Measurements from ENCODE around the gene PPP1R37. TPM values are rescaled to one million over a fixed set of nuclear protein-coding genes. Genes with fewer than 3 reads are reported as not detected.

PPP1R37 gene
- total and polyA plus RNA-seq, 2 experiments from 2014 or later: 14.0 to 30.8 TPM

GRCh38 chr19:45154064-45154827 lies 61.3 kb downstream of the PPP1R37 start:
- no peak for TF ChIP-seq CTCF (IDR thresholded peaks at IDR 0.05; ENCODE audit: poor library complexity)
- TF ChIP-seq EZH2phosphoT487 (IDR thresholded peaks at IDR 0.05; ENCODE audit: low read depth, severe bottlenecking, unreplicated experiment): no peak
- TF ChIP-seq EZH2 (IDR thresholded peaks at IDR 0.05; ENCODE audit: borderline replicate concordance): no peak
- peak; percentile 76 for DNase-seq (ENCODE audit: low spot score)
- Histone ChIP-seq H3K27me3 (peaks cover 21% of the 10 kb centered on the region), H3K4me2 (peak overlapping the region; percentile 81), H3K4me3 (no peak overlapping the region), H3K4me1 (ENCODE audit: insufficient read depth) (peaks cover 15% of the 10 kb centered on the region), H3K9me2 (replicated peaks; ENCODE audit: insufficient read depth) (no peaks in the 10 kb centered on the region), H3K79me2 (no peaks in the 10 kb centered on the region), H3K27ac (no peak overlapping the region), H2AFZ (no peak overlapping the region), H4K20me1 (ENCODE audit: insufficient read depth, poor library complexity, severe bottlenecking) (no peaks in the 10 kb centered on the region), H3K9me3 (ENCODE audit: low read depth) (no peaks in the 10 kb centered on the region), H3K36me3 (replicated peaks; ENCODE audit: insufficient read depth, low read depth) (no peaks in the 10 kb centered on the region)
- WGBS (ENCODE audit: low lambda C conversion rate, missing lambda C conversion rate): 34% methylated on average over 19 of the region's 19 CpGs

- TF ChIP-seq CTCF (IDR thresholded peaks at IDR 0.05; ENCODE audit: poor library complexity): no peak
- no peak for TF ChIP-seq EZH2phosphoT487 (IDR thresholded peaks at IDR 0.05; ENCODE audit: low read depth, severe bottlenecking, unreplicated experiment)
- no peak for TF ChIP-seq EZH2 (IDR thresholded peaks at IDR 0.05; ENCODE audit: borderline replicate concordance)
- no peak for DNase-seq (ENCODE audit: low spot score)
- Histone ChIP-seq H3K4me1 (ENCODE audit: insufficient read depth) (peaks cover 15% of the 10 kb centered on the region), H3K27ac (no peak overlapping the region), H3K27me3 (peaks cover 21% of the 10 kb centered on the region), H3K4me2 (no peak overlapping the region), H3K36me3 (replicated peaks; ENCODE audit: insufficient read depth, low read depth) (no peaks in the 10 kb centered on the region), H4K20me1 (ENCODE audit: insufficient read depth, poor library complexity, severe bottlenecking) (no peaks in the 10 kb centered on the region), H3K9me3 (ENCODE audit: low read depth) (no peaks in the 10 kb centered on the region), H3K79me2 (no peaks in the 10 kb centered on the region), H3K9me2 (replicated peaks; ENCODE audit: insufficient read depth) (no peaks in the 10 kb centered on the region), H2AFZ (no peak overlapping the region), H3K4me3 (no peak overlapping the region)
- 75% methylated on average over 11 of the region's 11 CpGs for WGBS (ENCODE audit: low lambda C conversion rate, missing lambda C conversion rate)
These were observed 63.1 kb downstream of the PPP1R37 start for GRCh38 chr19:45156011-45156630.

- no peaks in the 10 kb centered on the region for H3K9me3 ChIP-seq (ENCODE audit: low read depth)
- TF ChIP-seq EZH2 (IDR thresholded peaks at IDR 0.05; ENCODE audit: borderline replicate concordance): no peak
- no peak for TF ChIP-seq CTCF (IDR thresholded peaks at IDR 0.05; ENCODE audit: poor library complexity)
- TF ChIP-seq EZH2phosphoT487 (IDR thresholded peaks at IDR 0.05; ENCODE audit: low read depth, severe bottlenecking, unreplicated experiment): no peak
- no peak overlapping the region for H3K27ac ChIP-seq
- no peak for DNase-seq (ENCODE audit: low spot score)
- no peaks in the 10 kb centered on the region for H4K20me1 ChIP-seq (ENCODE audit: insufficient read depth, poor library complexity, severe bottlenecking)
- H3K79me2 ChIP-seq: no peaks in the 10 kb centered on the region
- no peaks in the 10 kb centered on the region for H3K9me2 ChIP-seq (replicated peaks; ENCODE audit: insufficient read depth)
- no peak overlapping the region for H3K4me2 ChIP-seq
- no peak overlapping the region for H2AFZ ChIP-seq
- WGBS (ENCODE audit: low lambda C conversion rate, missing lambda C conversion rate): 76% methylated on average over 11 of the region's 11 CpGs
- H3K4me1 ChIP-seq (ENCODE audit: insufficient read depth): peaks cover 15% of the 10 kb centered on the region
- H3K4me3 ChIP-seq: no peak overlapping the region
- peaks cover 17% of the 10 kb centered on the region for H3K27me3 ChIP-seq
- H3K36me3 ChIP-seq (replicated peaks; ENCODE audit: insufficient read depth, low read depth): no peaks in the 10 kb centered on the region
These were observed 63.8 kb downstream of the PPP1R37 start for GRCh38 chr19:45156751-45157150.
